GM18499 (cell line): ENCODE data around the gene TYR.
"Not testable (repeated sequence)": the region's sequence is repeated elsewhere in the genome, so short reads cannot be mapped to it uniquely, and the experiment has no call there.

Experiments used
- ATAC-seq: cut with Tn5 transposase; IDR thresholded peaks from one replicate; pipeline ENCODE4 v1.9.1; 2021; ENCODE audit warnings: moderate number of reproducible peaks; ENCODE audit not compliant: insufficient read depth, unreplicated experiment

Gene TYR

DNA sequence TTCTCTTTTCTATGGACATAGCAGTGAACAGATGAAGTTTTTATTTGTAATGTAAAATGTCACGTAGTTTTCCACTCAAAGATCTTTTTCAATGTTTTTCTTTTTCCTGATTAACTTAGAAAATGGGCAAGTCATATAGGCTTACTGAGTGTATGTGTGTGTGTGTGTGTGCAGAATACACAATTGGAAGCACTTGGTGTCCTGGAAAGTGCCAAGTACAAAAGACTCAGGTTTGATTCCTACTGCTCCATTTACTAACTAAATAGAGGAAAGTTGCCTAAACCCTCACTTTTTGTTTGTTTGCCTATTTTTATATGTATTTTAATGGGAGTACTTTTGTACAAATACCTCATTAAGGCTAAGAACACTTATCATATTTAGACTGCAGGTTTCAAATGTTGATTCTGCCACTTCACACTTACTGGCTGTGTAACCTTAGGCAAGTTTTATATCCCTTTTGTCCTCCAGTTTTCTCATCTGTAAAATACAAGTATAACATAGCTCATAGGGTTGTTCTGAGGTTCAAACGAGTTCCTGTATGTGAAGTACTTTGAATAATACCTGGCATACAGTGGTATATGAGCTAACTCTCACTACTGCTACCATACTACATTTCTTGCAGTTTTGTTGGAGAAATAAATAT lies 90.1 kb downstream of the TYR start:
- ATAC-seq: no peak

DNA sequence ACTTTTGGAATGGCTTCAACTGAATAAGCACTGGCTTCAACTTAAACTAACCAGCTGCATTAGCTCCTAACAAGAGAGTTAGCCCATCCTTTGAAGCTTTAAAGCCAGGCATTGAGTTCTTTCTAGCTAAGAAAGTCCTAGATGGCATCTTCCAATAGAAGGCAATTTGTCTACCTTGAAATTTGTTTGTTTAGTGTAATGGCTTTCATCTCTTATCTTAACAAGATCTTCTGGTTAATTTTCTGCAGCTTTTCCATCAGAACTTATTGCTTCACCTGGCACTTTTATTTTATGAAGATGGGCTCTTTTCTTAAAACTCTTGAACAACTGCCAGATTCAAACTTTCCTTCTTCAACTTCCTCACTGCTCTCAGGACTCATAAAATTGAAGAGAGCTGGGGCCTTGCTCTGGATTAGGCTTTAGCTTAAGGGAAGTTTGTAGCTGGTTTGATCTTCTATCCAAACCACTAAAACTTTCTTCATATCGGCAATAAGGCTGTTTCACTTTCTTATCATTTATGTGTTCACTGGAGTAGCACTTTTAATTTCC lies 94.9 kb downstream of the TYR start:
- not testable (repeated sequence) for ATAC-seq

DNA sequence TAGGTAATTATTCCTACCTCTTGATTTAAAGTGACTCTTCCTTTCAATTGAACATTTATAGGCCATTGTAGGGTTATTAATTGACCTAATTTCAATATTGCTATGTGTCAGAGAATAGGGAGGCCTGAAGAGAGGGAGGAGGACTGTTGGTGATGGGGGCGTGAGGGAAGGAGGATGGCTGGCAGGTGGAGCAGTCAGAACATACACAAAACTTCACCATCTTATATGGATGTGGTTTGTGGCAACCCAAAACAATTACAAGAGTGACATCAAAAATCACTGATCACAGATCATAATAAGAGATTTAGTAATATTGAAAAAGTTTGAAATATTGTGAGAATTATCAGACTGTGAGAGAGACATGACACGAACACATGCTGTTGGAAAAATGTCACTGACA lies 95.5 kb downstream of the TYR start:
- ATAC-seq: not testable (repeated sequence)

DNA sequence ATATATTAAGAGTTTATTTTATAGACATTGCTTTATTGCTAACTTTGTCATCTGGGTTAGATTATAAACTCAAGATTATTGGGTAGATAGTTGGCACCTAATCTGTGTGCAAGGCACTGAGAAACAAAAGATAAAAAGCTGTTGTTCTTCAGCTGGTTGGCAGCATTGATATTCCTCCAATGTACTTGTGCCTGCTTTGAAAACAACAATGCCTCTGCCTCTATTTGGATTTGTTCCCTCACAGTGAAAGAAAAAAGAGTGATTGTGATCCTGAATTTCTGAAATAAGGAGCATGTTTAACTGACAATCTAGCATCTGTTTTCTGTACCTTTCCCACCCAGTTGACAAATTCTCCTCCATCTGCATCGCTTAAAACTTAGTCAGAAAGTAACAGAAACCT lies 98.3 kb downstream of the TYR start:
- ATAC-seq: no peak

DNA sequence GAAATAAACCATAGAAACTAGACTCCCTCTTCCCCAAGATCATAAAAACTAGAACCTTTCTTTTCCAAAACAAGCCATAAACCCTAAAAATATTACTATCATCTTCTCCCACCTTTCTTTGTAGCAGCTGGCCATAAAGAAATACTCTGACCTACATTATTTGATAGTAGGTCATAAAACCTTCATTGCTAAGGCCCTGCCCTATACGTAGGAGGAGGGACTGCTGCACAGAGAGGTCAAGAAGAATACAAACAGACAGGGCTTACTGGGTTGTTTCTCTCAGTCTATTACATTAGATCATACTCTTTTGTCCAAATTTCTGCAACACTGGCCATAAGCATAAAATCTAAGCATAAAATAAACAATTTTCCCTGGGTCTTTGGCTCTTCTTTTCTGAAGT lies 101.5 kb downstream of the TYR start:
- ATAC-seq: no peak

DNA sequence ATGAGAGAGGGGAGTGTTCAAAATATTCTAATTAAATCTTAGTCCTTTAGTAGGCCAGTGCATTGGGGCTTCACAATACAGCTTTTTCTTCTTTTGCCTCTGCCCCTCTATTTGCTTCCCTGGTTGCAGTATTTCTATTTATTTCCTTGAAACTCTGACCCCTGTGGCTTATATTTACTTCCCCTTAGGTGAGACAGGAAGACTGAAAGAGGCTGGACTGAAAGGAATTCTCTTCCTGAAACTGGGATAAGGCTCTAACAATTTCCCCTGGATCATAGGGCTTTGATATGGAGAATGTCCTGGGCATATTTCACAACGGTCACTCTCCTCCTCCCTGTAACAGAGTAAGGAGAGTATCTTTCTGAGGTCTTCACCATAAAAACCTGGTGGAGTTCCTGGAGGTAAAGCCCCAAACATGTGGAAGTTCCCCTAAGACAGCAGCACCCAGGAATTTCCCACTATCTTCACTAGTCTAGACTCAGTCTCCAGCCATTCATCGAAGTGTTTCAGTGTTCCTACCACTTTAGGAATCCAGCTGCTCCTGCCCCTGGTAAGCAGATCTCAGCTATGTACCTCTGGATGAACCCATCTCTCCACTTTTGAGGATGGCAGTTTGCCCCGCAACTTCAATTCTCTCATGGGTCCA lies 103.5 kb downstream of the TYR start:
- ATAC-seq: not testable (repeated sequence)

DNA sequence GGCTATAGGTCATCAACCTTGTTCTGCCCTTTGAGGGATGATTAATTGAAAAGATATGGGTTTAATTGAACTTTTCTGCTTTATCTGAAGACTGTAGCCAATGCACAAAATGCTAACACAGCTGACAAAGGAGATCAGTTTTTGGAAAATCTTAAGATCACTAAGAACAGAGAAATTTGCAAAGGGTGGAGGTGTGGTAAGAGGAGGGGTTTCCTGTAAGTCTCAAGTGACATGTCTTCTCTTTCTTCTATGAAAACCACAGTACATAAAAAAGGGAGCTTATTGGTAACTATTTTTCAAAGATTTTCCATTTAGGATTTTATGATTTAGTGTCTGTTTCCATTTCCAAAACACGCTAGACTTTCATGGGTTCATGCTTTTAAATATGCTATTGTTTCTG lies 108.9 kb downstream of the TYR start:
- not testable (repeated sequence) for ATAC-seq

DNA sequence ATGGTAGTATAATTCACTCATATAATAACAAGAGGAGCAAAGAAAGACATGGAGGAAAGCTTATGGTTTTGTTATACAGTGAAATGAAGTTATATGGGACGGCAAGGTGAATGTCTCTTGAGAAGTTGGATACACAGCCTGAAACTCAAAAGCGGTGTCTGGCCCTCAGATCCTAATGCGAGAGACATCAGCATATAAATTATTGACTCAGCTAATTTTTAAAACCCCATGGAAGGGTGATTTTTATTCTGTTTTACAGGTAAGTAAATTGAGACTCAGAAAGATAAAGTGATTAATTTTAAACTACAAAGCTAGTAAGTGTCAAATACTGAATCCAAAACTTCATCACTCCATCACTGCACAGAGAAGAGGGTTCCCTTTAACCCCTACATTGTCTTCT lies 110.3 kb downstream of the TYR start:
- ATAC-seq: not testable (repeated sequence)

DNA sequence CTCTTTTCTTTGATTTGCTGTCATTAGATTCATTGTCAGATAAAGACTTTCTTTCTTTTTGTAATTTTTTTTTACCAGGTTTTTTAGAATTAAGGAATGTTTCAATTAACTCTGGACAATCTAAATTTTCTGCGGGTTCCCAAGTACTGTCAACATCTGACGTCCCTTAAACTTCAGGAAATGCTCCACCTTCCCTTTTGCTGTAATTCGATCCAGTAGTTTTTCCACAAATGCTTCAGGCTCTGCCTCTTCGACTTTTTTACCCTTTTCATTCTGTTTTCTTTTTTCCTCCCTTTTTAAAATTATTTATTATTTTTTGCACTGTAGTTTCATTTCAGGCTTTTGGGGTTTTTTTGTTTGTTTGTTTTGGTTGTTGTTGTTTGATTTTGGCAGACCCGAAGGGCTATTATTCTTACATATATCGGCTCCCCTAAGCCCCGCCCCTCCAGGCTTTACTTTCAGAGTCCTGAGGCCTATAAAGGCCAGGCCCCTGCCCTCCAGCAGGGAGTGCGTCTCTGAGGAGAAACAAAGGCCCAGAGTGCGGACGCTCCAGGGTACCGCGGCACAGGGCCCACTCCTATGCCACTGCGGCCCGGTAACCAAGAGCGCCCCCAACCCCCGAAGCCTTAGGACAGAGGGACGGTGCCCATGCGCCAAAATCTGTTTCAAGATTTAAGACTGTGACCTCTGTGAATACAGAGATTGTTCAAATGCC lies 116.4 kb downstream of the TYR start:
- ATAC-seq: no peak

DNA sequence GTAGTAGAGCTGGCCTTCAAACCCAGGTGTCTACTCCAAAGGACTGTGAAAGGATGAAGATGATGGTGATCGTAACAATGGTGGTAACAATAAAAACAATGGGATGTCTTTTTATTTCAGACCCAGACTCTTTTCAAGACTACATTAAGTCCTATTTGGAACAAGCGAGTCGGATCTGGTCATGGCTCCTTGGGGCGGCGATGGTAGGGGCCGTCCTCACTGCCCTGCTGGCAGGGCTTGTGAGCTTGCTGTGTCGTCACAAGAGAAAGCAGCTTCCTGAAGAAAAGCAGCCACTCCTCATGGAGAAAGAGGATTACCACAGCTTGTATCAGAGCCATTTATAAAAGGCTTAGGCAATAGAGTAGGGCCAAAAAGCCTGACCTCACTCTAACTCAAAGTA lies 117.3 kb downstream of the TYR start:
- not testable (repeated sequence) for ATAC-seq

DNA sequence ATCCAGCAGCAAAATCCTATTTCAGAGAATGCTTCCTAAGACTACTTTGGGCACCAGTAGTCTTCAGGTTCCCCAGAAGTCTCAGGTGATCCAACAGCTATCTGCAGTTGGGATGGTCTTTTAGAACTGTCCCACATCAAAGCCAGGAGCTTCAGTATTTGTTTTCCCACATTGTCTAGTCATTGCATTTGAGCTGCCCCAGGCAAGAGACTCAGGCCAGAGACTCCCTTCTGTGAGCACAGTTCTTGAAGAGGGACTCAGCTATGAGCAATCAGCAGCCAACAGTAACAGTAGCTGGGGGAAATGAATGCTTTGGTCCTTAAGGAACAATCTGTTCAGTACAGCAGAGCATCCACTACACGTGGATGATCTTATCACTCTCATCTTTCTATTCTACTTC lies 125.4 kb downstream of the TYR start:
- ATAC-seq: not testable (repeated sequence)

DNA sequence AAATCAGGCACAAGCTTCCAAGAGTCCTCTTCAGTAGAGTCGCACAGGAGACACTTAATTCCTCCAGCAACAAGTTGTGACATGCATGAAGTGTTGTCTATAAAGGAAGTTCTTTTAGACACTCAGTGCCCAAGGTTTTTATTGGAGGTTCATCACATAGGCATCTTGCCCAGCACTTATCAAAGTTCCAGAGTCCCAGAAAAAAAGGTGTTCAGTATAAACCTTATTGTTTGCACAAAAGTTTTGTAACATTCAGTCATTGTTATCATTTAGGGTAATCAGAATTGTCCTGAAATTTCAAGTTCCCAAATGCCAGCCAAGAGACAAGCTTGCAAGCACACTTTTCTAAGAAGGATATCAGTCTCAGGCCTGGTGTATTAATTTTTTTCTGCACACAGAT lies 130.6 kb downstream of the TYR start:
- not testable (repeated sequence) for ATAC-seq

DNA sequence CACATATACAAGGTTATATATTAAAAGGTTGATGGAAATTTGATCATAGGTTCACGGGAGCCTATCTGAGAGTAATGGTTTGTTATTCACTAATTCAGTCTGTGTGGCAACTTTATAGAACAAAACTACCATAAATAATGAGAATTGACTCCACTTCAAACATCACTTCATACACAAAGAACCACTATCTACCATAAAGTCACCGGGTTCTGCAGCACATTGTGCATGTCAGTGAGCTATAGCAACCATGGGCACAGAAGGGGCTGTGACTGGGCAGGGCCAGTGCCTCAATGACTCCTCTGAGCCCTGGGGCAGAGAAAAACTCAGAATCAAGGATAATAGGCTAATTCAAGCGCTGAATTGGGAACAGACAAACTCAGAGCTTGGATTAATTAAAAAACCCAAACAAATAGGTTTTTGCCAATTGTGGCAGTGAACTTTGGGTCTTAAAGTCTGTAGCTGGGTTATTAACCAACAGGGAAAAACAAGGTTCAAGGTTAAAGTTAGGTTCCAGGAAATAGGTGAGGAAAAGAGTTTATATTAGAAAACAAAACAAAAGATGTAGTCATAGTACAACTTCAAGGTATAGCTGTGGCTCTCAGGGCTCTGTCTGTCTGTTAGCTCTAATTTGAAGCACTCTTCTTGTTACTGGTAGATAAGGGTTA lies 131.8 kb downstream of the TYR start:
- ATAC-seq: not testable (repeated sequence)

DNA sequence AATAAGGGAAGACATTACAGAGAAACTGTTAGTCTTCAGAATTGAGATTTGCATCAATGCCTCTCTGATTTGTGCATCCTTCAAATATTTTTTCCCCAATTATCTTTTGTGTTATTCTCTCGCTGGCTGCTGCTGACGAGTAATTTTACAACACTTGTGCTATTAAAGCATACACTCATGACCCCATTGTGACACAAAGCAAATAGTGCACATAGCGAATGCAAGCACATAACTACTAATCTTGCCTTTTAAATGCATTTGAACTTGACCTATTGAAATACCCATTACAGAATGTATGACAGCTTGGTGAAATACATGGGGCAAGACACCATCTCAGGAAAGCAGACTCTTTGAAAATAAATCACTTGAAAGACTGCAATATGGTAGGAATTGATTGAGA lies 132.9 kb downstream of the TYR start:
- not testable (repeated sequence) for ATAC-seq

DNA sequence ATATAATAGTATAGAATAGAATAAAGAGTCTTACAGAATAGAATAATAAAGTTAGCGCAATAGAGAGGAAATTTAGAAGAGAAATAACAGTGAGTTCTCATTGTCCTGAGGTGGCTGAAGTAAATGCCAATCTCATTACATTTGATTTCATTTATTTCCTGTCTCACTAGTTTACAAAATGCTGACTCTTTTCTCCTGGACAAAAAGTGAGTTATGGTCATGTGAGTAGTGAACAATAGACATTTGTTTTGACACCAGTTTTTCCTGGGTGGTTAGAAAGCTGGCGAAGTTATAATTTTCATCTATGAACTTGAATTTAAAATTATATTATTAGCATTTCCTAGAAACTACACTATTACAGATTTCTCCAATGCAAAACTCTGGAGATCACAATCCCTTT lies 143.7 kb downstream of the TYR start:
- no peak for ATAC-seq

DNA sequence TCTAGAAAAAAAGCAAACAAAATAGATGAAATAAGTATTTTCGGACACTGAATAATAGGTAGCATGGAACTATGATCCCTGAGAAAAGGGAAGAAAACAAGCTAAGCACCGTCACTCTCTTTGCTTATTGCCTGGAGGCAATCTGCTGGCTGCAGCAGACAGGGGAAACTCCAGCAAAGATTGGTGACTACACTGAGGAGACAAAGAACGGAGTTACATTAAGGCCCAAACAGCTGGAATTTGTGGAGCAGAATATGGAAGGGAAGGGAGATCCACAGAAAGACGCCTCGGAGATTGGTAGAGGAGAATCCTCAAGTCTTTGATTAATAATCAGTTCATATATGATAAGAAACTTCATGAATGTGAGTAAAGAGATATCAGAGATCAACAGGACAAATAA lies 150.2 kb downstream of the TYR start:
- no peak for ATAC-seq

DNA sequence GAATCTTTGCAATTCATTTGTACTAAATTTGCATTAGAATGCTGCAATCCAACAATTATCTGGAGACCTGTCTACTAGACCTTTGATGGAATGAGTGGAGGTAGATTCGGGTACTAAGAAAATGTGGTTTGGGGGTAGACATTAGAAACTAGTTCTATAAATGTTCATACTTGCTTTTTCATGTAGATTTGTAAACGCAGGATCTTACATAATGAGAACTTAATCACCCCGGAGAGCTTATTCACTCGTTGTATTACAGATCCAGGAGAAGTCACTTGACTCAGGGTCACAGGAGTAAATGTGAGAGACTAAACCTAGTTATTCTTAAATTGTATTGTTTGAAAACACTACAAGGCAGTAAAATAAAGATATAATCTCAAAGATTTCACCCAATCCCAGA lies 154.3 kb downstream of the TYR start:
- not testable (repeated sequence) for ATAC-seq

DNA sequence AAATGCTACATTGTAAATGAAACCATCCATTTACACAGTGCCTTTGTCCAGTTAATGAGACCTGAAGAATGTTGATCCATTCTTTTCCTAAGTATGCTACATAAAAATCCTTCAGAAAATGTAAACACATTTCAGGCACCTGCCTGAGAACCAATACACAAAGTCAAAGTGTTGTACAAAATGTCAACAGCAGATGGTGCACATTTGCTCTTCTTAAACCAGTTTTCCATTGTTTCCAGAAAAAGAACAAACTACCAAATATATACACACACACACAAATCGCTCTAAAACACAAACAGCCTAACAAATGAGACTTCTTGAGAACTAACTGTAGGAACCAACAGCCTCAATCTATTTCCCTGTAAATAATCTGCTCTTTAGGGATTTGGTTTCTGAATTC lies 156.0 kb downstream of the TYR start:
- not testable (repeated sequence) for ATAC-seq

DNA sequence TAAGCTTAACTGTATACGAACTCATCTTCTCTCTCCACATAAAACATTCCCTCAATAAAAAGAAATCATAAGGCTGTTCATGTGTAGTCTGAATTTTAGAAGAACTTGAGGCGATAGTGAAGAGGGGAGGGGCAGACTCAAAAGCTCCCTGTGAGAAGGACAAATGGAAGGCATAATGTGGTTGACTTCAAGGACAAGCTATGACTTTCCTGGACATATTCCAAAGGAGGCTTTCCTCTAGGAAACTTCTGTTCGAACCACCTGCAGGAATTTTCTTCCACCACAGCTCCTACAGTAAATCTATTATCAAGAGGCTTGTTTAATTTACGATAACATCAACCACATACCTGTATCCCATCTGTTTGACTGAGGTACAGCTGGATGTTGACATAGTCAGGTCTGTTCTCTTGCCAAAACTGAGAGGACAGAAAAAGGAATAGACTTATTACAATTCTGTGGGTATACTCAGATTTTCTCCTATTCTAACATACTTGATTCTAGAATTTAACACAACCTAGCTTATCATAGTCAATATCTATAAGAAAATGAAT lies 159.5 kb downstream of the TYR start:
- ATAC-seq: not testable (repeated sequence)

DNA sequence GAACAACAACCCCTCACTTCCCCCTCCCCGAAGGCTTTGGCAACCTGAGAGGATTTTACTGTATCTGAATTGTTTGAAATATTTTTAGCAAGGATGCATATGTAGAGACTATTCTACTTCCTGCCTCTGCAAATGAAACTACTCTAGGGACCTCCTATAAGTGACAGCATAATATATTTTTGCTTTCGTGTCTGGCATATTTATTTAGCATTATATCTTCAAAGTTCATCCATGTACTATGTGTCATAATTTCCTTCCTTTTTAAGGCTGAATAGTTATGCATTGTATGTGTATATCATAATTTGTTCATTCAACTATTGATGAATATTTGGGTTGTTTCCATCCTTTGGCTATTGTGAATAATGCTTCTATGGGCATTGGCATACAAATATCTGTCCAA lies 160.4 kb downstream of the TYR start:
- not testable (repeated sequence) for ATAC-seq
